Measurements from ENCODE around the gene ACSF2.

ACSF2 gene

DNA sequence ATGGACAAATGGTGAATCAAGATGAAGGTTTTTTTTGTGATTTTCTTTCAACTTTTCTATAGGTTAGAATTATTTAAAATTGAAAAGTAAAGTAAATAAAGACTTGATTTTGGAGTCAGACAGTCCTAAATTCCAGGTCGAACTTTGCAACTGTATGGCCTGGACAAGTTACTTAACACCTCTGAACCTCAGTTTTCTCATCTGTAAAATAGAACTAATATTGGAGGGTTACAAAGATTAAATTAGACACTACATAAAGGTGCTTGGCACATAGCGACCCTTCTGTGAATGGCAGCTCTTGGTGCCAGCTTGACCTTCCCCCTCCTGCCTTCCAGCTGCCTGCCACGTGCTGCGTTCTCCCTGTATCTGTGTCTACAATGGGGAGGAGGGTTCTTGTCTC is 55.6 kb downstream of the ACSF2 start:
- no peak for DNase-seq (ENCODE audit: low read depth)
- TF ChIP-seq, protein P1, sequence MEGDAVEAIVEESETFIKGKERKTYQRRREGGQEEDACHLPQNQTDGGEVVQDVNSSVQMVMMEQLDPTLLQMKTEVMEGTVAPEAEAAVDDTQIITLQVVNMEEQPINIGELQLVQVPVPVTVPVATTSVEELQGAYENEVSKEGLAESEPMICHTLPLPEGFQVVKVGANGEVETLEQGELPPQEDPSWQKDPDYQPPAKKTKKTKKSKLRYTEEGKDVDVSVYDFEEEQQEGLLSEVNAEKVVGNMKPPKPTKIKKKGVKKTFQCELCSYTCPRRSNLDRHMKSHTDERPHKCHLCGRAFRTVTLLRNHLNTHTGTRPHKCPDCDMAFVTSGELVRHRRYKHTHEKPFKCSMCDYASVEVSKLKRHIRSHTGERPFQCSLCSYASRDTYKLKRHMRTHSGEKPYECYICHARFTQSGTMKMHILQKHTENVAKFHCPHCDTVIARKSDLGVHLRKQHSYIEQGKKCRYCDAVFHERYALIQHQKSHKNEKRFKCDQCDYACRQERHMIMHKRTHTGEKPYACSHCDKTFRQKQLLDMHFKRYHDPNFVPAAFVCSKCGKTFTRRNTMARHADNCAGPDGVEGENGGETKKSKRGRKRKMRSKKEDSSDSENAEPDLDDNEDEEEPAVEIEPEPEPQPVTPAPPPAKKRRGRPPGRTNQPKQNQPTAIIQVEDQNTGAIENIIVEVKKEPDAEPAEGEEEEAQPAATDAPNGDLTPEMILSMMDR (conservative IDR thresholded peaks at IDR 0.05; ENCODE audit: low read depth, low read length): no peak
- H3K4me3 ChIP-seq (ENCODE audit: low read depth, low read length): no peak overlapping the region

- TF ChIP-seq, protein P1 (conservative IDR thresholded peaks at IDR 0.05; ENCODE audit: low read depth, low read length): no peak
- H3K4me3 ChIP-seq (ENCODE audit: low read depth, low read length): no peak overlapping the region
- DNase-seq (ENCODE audit: low read depth): no peak
Observed at GRCh38 chr17:50482110-50482509, 56.1 kb downstream of the ACSF2 start.

DNA sequence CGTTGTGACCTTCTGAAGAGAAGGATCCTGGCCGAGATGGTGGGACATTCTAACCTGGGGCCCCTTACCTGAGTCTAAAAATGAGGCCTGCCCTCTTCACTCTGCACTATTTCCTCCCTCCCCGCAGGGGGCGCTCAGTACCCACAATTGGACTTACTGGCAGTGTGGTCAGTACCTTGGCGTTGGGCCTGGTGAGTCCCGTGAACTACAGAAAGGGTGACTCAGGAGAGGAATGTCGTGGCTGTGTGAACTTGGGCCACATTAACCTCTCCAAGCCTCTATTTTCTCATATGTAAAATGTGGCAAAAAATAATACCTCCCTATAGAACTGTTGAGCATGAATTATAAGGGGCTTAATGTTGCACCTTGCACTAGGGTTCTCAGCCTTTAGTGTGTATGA is 56.5 kb downstream of the ACSF2 start:
- H3K4me3 ChIP-seq (ENCODE audit: low read depth, low read length): no peak overlapping the region
- TF ChIP-seq, protein P1 (conservative IDR thresholded peaks at IDR 0.05; ENCODE audit: low read depth, low read length): peak; percentile 93
- peak; percentile 99 for DNase-seq (ENCODE audit: low read depth)

DNA sequence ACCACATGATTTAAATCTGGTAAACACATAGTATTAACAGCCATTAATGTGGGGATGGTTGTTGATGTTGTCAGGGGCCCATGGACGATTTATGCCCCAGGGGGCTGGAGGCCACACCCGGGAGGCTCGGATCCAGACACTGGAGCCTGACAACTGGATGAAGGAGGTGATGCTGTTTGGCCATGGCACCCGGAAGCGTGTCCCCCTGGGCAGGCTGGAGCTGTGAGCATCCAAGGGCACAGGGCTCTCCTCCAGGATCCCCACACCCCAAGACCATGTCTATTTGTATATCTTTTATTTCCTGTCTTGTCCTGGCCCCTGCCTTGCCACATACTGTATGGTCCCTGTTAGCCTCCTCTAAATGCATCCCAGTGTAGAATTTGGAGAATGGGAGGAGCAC is 57.2 kb downstream of the ACSF2 start:
- no peak for DNase-seq (ENCODE audit: low read depth)
- H3K4me3 ChIP-seq (ENCODE audit: low read depth, low read length): no peak overlapping the region
- TF ChIP-seq, protein P1 (conservative IDR thresholded peaks at IDR 0.05; ENCODE audit: low read depth, low read length): no peak

- no peak overlapping the region for H3K4me3 ChIP-seq (ENCODE audit: low read depth, low read length)
- no peak for DNase-seq (ENCODE audit: low read depth)
- TF ChIP-seq, protein P1 (conservative IDR thresholded peaks at IDR 0.05; ENCODE audit: low read depth, low read length): no peak
Observed at GRCh38 chr17:50484386-50485155, 58.6 kb downstream of the ACSF2 start.

GRCh38 chr17:50487213-50488096 is 61.4 kb downstream of the ACSF2 start:
- no peak overlapping the region for H3K4me3 ChIP-seq (ENCODE audit: low read depth, low read length)
- TF ChIP-seq, protein P1 (conservative IDR thresholded peaks at IDR 0.05; ENCODE audit: low read depth, low read length): no peak
- no peak for DNase-seq (ENCODE audit: low read depth)
